SK-N-SH treated with all-trans-retinoic acid at 6 μM for 48 hours (cell line): Measurements from ENCODE around the gene BCL3.

Experiments used
- ATAC-seq: fragments of 200-7000 bp; cut with Tn5 transposase; 3 replicates; pipeline ENCODE4 v1.9.1; 2020; ENCODE audit warnings: mild to moderate bottlenecking, moderate library complexity
- ARNTL ChIP-seq: fragments of 450-650 bp; formaldehyde crosslinking; IDR thresholded peaks from 2 replicates; pipeline ENCODE4 v1.5.0; 2020; ENCODE audit warnings: low read depth, mild to moderate bottlenecking, moderate library complexity, borderline replicate concordance
- CREB5 ChIP-seq: fragments of 250-450 bp; sonication (Bioruptor Pico); IDR thresholded peaks from 2 replicates; pipeline ENCODE4 v1.5.1; 2020; ENCODE audit warnings: low read depth, mild to moderate bottlenecking, moderate library complexity
- CSRNP3 ChIP-seq: fragments of 250-450 bp; sonication (Bioruptor Pico); IDR thresholded peaks from 2 replicates; pipeline ENCODE4 v1.5.1; 2021; ENCODE audit warnings: mild to moderate bottlenecking, moderate library complexity
- ISL1 ChIP-seq: fragments of 250-450 bp; sonication (Bioruptor Pico); IDR thresholded peaks from 2 replicates; pipeline ENCODE4 v2.1.2; 2022; ENCODE audit warnings: mild to moderate bottlenecking, moderate library complexity
- OSR1 ChIP-seq: fragments of 250-450 bp; sonication (Bioruptor Pico); IDR thresholded peaks from 2 replicates; pipeline ENCODE4 v1.8.0; 2022; ENCODE audit warnings: moderate library complexity, mild to moderate bottlenecking, inconsistent platforms
- PPARA ChIP-seq: fragments of 250-450 bp; sonication (Bioruptor Pico); IDR thresholded peaks from 2 replicates; pipeline ENCODE4 v1.5.0; 2020; ENCODE audit warnings: mild to moderate bottlenecking, borderline replicate concordance
- RARB ChIP-seq: fragments of 250-450 bp; sonication (Bioruptor Pico); IDR thresholded peaks from 2 replicates; pipeline ENCODE4 v1.8.0; 2021; ENCODE audit warnings: mild to moderate bottlenecking, moderate library complexity
- SNAI2 ChIP-seq: fragments of 250-450 bp; sonication (Bioruptor Pico); IDR thresholded peaks from 2 replicates; pipeline ENCODE4 v1.5.0; 2020; ENCODE audit warnings: mild to moderate bottlenecking, moderate library complexity
- TOX ChIP-seq: fragments of 250-450 bp; sonication (Bioruptor Pico); IDR thresholded peaks from 2 replicates; pipeline ENCODE4 v1.8.0; 2021; ENCODE audit warnings: mild to moderate bottlenecking, moderate library complexity, borderline replicate concordance
- TSHZ2 ChIP-seq: fragments of 250-450 bp; sonication (Bioruptor Pico); IDR thresholded peaks from 2 replicates; pipeline ENCODE4 v1.5.0; 2020; ENCODE audit warnings: mild to moderate bottlenecking, moderate library complexity
- ZC3H10 ChIP-seq: fragments of 250-450 bp; sonication (Bioruptor Pico); IDR thresholded peaks from 2 replicates; pipeline ENCODE4 v1.5.1; 2021; ENCODE audit warnings: mild to moderate bottlenecking, moderate library complexity
- ZFP3 ChIP-seq: fragments of 250-450 bp; sonication (Bioruptor Pico); IDR thresholded peaks from 2 replicates; pipeline ENCODE4 v1.5.0; 2020; ENCODE audit warnings: mild to moderate bottlenecking, moderate library complexity
- ZFP30 ChIP-seq: fragments of 450-650 bp; formaldehyde crosslinking; IDR thresholded peaks from 2 replicates; pipeline ENCODE4 v1.5.0; 2022; ENCODE audit warnings: mild to moderate bottlenecking, moderate library complexity
- ZNF565 ChIP-seq: fragments of 450-650 bp; formaldehyde crosslinking; conservative IDR thresholded peaks from 2 replicates; pipeline ENCODE4 v1.5.0; 2020; ENCODE audit warnings: low read depth, mild to moderate bottlenecking, moderate library complexity
- ZNF70 ChIP-seq: fragments of 450-650 bp; formaldehyde crosslinking; IDR thresholded peaks from 2 replicates; pipeline ENCODE4 v1.5.0; 2020; ENCODE audit warnings: mild to moderate bottlenecking, moderate library complexity
- ZNF8 ChIP-seq: fragments of 450-650 bp; formaldehyde crosslinking; IDR thresholded peaks from 2 replicates; pipeline ENCODE4 v1.5.0; 2020; ENCODE audit warnings: mild to moderate bottlenecking, moderate library complexity
- TF ChIP-seq, protein P1 (sequence below): fragments of 250-450 bp; sonication (Bioruptor Pico); IDR thresholded peaks from 2 replicates; pipeline ENCODE4 v1.8.0; 2020; ENCODE audit warnings: mild to moderate bottlenecking, moderate library complexity, borderline replicate concordance
- TF ChIP-seq, protein P2 (sequence below): fragments of 250-450 bp; sonication (Bioruptor Pico); IDR thresholded peaks from 2 replicates; pipeline ENCODE4 v1.8.0; 2021; ENCODE audit warnings: low read depth, mild to moderate bottlenecking, moderate library complexity, borderline replicate concordance

Gene BCL3

DNA sequence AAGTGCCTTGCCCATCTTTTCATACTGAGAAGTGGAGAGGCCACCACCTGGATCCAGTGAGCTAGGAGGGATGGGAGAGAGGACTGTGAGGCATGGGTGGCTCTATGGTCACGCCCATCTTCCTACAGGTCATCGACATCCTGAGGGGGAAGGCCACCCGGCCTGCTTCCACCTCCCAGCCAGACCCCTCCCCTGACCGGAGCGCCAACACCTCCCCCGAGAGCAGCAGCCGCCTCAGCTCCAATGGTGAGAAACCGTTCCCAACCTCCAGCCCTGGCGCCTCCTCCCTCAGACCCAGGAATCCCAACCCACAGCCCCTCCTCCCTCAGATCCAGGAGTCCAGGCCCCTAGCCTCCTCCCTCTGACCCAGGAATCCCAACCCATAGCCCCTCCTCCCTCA is 10.1 kb downstream of the BCL3 start (continued):
- TF ChIP-seq, protein P1, sequence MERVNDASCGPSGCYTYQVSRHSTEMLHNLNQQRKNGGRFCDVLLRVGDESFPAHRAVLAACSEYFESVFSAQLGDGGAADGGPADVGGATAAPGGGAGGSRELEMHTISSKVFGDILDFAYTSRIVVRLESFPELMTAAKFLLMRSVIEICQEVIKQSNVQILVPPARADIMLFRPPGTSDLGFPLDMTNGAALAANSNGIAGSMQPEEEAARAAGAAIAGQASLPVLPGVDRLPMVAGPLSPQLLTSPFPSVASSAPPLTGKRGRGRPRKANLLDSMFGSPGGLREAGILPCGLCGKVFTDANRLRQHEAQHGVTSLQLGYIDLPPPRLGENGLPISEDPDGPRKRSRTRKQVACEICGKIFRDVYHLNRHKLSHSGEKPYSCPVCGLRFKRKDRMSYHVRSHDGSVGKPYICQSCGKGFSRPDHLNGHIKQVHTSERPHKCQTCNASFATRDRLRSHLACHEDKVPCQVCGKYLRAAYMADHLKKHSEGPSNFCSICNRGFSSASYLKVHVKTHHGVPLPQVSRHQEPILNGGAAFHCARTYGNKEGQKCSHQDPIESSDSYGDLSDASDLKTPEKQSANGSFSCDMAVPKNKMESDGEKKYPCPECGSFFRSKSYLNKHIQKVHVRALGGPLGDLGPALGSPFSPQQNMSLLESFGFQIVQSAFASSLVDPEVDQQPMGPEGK = no peak
- TF ChIP-seq TOX (no peak), TSHZ2 (CRISPR knock-in tag) (no peak), ARNTL (CRISPR knock-in tag) (no peak)

DNA sequence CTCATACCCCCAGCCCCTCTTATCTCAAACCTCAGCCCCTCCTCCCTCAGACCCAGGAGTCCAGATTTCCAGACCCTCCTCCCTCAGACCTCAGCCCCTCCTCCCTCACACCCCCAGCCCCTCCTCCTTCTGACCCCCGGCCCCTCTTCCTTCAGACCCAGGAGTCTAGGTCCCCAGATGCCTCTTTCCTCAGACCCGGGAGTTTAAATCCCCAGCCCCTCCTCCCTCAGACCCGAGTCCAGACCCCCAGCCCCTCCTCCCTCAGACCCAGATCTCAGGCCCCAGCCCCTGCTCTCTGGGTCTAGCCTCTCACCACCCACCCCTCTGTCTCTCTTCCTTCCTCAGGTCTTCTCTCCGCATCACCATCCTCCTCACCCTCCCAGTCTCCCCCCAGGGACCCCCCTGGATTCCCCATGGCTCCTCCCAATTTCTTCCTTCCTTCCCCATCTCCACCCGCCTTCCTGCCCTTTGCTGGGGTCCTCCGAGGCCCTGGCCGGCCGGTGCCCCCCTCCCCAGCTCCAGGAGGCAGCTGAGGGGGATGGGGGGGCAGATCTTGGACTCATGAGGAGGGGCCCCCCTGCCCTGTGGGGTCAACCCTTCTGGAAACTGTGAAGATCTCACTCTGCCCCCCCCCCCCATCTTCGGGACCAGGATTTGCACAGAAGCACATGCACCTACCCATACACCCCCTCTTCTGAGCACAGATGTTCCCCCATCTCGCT is 10.7 kb downstream of the BCL3 start:
- ATAC-seq = no peak
- TF ChIP-seq ZNF8 (CRISPR knock-in tag) (no peak), CSRNP3 (no peak), OSR1 (CRISPR knock-in tag) (no peak), CREB5 (CRISPR knock-in tag) (no peak), ZFP30 (CRISPR knock-in tag) (no peak)

GRCh38 chr19:44762038-44762437 is 13.5 kb downstream of the BCL3 start:
- no peak for ATAC-seq
- no peak for TF ChIP-seq ZFP3 (CRISPR knock-in tag)
- no peak for TF ChIP-seq RARB (CRISPR knock-in tag)

- ATAC-seq = no peak
- no peak for TF ChIP-seq RARB (CRISPR knock-in tag)
- no peak for TF ChIP-seq ARNTL (CRISPR knock-in tag)
- no peak for TF ChIP-seq ZC3H10
- no peak for TF ChIP-seq ZNF8 (CRISPR knock-in tag)
- no peak for TF ChIP-seq SNAI2
- no peak for TF ChIP-seq OSR1 (CRISPR knock-in tag)
- TF ChIP-seq CSRNP3 = no peak
- TF ChIP-seq, protein P2, sequence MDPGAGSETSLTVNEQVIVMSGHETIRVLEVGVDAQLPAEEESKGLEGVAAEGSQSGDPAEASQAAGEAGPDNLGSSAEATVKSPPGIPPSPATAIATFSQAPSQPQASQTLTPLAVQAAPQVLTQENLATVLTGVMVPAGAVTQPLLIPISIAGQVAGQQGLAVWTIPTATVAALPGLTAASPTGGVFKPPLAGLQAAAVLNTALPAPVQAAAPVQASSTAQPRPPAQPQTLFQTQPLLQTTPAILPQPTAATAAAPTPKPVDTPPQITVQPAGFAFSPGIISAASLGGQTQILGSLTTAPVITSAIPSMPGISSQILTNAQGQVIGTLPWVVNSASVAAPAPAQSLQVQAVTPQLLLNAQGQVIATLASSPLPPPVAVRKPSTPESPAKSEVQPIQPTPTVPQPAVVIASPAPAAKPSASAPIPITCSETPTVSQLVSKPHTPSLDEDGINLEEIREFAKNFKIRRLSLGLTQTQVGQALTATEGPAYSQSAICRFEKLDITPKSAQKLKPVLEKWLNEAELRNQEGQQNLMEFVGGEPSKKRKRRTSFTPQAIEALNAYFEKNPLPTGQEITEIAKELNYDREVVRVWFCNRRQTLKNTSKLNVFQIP (CRISPR knock-in tag) = no peak
- no peak for TF ChIP-seq ZNF70 (CRISPR knock-in tag)
- TF ChIP-seq TSHZ2 (CRISPR knock-in tag) = no peak
- no peak for TF ChIP-seq ZNF565
- TF ChIP-seq ISL1 (CRISPR knock-in tag) = no peak
- TF ChIP-seq PPARA (CRISPR knock-in tag) = no peak
- TF ChIP-seq CREB5 (CRISPR knock-in tag) = no peak
Observed at GRCh38 chr19:44765033-44765948, 16.8 kb downstream of the BCL3 start.
